Uterus (tissue), 4 donors: ENCODE data around the gene SLC36A4. TPM values are rescaled to one million over a fixed set of nuclear protein-coding genes. Genes with fewer than 3 reads are reported as not detected.

Source experiments
- DNase-seq, 2 donors: peaks; one replicate each; pipeline ENCODE4 v3.0.0-alpha.2; 2019 to 2020
- H3K27ac ChIP-seq, 2 donors: fragments of 200-600 bp; sonication (generic); 1 replicate in 1 of 2; 2 replicates in 1 of 2; pipeline ENCODE4 v1.5.1; 2016 to 2018
- H3K27me3 ChIP-seq, 2 donors: fragments of 200-600 bp; sonication (generic); one replicate each; pipeline ENCODE4 v1.5.1; 2018 to 2019; ENCODE audit warnings: control low read depth in 1 of 2
- H3K36me3 ChIP-seq, 2 donors: fragments of 200-600 bp; sonication (generic); one replicate each; pipeline ENCODE4 v1.5.1; 2019; ENCODE audit warnings: control low read depth in 1 of 2
- H3K4me1 ChIP-seq, 2 donors: fragments of 200-600 bp; sonication (generic); one replicate each; pipeline ENCODE4 v1.5.1; 2018 to 2019; ENCODE audit warnings: control low read depth in 1 of 2
- H3K4me3 ChIP-seq, 2 donors: fragments of 200-600 bp; sonication (generic); 1 replicate in 1 of 2; 2 replicates in 1 of 2; pipeline ENCODE4 v1.5.1; 2018 to 2019; ENCODE audit warnings: mild to moderate bottlenecking in 1 of 2
- H3K9me3 ChIP-seq, 2 donors: fragments of 200-600 bp; sonication (generic); one replicate each; pipeline ENCODE4 v1.5.1; 2019; ENCODE audit warnings: control low read depth in 1 of 2
- POLR2A ChIP-seq, 2 donors: fragments of 450-650 bp; IDR thresholded peaks; one replicate each; pipeline ENCODE4 v1.6.1; 2016; ENCODE audit warnings: antibody characterized with exemption in 2 of 2, mild to moderate bottlenecking in 1 of 2, moderate library complexity in 1 of 2
- intact Hi-C: fragments of 100-400 bp; cut with DNase I; formaldehyde crosslinking; loops from one replicate; pipeline ENCODE4 v1.15.1; 2023; ENCODE audit warnings: low total_unique reads
- total RNA-seq, 4 donors: library from RNA; depleted of rRNA in 3 of 4; stranded (reverse); fragments of >200 nt in 3 of 4; gene quantifications; one replicate each; pipeline versions ENCODE4 v1.1.0 to v1.2.4, GENCODE V29; 2014 to 2023
- TF ChIP-seq, protein P1 (sequence below), 4 experiments: fragments of 200-600 bp in 2 of 4; fragments of 450-650 bp in 2 of 4; sonication (generic) in 2 of 4; IDR thresholded peaks; one replicate each; pipeline ENCODE4 v1.5.1; 2016 to 2019; ENCODE audit warnings: antibody characterized with exemption in 4 of 4, mild to moderate bottlenecking in 2 of 4, moderate library complexity in 1 of 4
- donor health status: DM: yes; HTN: yes; CAD: no.

Gene SLC36A4
- total RNA-seq, 4 donors from 2014 or later = 24.5 to 49.4 (median 29.4) TPM

- no peak overlapping the region for H3K27ac ChIP-seq
- no peaks in the 10 kb centered on the region for H3K36me3 ChIP-seq
- no peaks in the 10 kb centered on the region for H3K9me3 ChIP-seq
- no peak overlapping the region for H3K4me3 ChIP-seq
- no peak for DNase-seq
- H3K27me3 ChIP-seq = no peaks in the 10 kb centered on the region
- H3K4me1 ChIP-seq = peaks cover 0 to 5% of the 10 kb centered on the region in 2 donors
- intact Hi-C loops = no loop called here
- TF ChIP-seq POLR2A (IDR thresholded peaks at IDR 0.05) = no peak
- TF ChIP-seq, protein P1, sequence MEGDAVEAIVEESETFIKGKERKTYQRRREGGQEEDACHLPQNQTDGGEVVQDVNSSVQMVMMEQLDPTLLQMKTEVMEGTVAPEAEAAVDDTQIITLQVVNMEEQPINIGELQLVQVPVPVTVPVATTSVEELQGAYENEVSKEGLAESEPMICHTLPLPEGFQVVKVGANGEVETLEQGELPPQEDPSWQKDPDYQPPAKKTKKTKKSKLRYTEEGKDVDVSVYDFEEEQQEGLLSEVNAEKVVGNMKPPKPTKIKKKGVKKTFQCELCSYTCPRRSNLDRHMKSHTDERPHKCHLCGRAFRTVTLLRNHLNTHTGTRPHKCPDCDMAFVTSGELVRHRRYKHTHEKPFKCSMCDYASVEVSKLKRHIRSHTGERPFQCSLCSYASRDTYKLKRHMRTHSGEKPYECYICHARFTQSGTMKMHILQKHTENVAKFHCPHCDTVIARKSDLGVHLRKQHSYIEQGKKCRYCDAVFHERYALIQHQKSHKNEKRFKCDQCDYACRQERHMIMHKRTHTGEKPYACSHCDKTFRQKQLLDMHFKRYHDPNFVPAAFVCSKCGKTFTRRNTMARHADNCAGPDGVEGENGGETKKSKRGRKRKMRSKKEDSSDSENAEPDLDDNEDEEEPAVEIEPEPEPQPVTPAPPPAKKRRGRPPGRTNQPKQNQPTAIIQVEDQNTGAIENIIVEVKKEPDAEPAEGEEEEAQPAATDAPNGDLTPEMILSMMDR (IDR thresholded peaks at IDR 0.05) = no peak
Measured at GRCh38 chr11:93128574-93128973, 69.2 kb downstream of the SLC36A4 start.

DNA sequence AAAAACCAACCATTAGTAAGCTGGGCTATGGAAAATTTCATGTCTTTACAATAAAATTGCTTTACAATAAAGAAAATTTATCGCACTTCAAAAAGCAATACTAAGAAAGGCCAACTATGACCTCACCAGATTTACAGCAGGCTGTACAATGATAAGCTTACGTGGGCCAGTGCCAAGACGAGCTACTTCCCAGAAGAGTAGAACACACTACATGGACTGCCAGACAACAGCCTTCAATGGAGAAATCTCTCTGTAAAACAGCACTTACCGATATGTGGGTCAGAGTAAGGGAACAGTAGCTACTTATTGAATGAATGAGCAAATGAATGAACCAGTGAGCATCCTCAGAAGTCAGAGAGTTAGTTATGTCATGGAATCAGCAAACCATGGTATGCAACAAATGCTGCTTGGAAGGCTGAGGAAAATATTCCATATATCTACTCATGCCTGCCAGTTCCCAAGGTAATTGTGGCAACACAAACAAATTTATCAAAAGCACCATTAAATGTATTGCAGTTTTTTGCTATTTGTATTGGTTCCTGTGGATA lies 74.4 kb downstream of the SLC36A4 start:
- H3K4me1 ChIP-seq = peaks cover 0 to 5% of the 10 kb centered on the region in 2 donors
- TF ChIP-seq, protein P1 (IDR thresholded peaks at IDR 0.05) = no peak
- TF ChIP-seq POLR2A (IDR thresholded peaks at IDR 0.05) = no peak
- H3K9me3 ChIP-seq = no peaks in the 10 kb centered on the region
- no peak overlapping the region for H3K27ac ChIP-seq
- no peak overlapping the region for H3K4me3 ChIP-seq
- H3K36me3 ChIP-seq = no peaks in the 10 kb centered on the region
- intact Hi-C loops = no loop called here
- DNase-seq = peak; percentile 59 to 73
- no peaks in the 10 kb centered on the region for H3K27me3 ChIP-seq

DNA sequence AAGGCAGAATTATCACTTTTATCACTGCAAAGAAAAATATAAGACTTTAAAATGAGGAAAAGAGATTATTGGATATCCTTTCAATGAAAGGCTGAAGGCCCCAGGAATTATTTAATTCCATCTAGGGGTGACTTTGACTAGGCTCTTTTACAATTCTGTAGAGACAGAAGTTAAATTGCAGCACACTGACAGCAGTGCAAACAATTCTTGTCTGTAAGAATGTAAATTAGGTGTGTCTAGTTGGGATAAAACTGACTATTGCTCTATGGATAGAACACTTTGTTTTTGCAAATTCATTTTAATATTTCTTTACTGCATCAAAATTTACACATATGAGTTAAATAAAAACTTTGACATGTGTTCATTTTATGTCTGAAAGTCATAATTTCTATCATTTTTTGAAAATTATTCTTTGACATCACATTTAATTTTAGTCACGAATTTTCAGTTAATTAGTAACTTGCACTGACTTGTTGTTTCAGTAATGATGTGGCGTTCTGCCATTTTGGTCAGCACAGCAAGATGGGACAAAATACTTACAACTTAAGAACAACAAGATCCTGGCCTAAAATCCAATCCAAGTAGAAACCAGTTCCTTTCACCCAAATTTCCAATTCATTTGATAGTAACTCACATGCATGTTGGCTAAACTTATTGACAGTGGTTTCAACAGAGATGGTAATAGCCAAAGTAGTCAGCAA lies 75.1 kb downstream of the SLC36A4 start:
- Histone ChIP-seq H3K36me3 (no peaks in the 10 kb centered on the region), H3K27me3 (no peaks in the 10 kb centered on the region), H3K9me3 (no peaks in the 10 kb centered on the region), H3K27ac (no peak overlapping the region), H3K4me1 (peaks cover 0 to 5% of the 10 kb centered on the region in 2 donors), H3K4me3 (no peak overlapping the region)
- intact Hi-C loops = no loop called here
- DNase-seq = no peak
- TF ChIP-seq, protein P1 (IDR thresholded peaks at IDR 0.05) = no peak

- TF ChIP-seq, protein P1 (IDR thresholded peaks at IDR 0.05) = no peak
- TF ChIP-seq POLR2A (IDR thresholded peaks at IDR 0.05) = no peak
- Histone ChIP-seq H3K4me1 (no peaks in the 10 kb centered on the region), H3K27me3 (no peaks in the 10 kb centered on the region), H3K4me3 (no peak overlapping the region), H3K27ac (no peak overlapping the region), H3K36me3 (no peaks in the 10 kb centered on the region), H3K9me3 (no peaks in the 10 kb centered on the region)
- DNase-seq = no peak
- intact Hi-C loops = no loop called here
Measured at GRCh38 chr11:93118276-93118675, 79.5 kb downstream of the SLC36A4 start.

DNA sequence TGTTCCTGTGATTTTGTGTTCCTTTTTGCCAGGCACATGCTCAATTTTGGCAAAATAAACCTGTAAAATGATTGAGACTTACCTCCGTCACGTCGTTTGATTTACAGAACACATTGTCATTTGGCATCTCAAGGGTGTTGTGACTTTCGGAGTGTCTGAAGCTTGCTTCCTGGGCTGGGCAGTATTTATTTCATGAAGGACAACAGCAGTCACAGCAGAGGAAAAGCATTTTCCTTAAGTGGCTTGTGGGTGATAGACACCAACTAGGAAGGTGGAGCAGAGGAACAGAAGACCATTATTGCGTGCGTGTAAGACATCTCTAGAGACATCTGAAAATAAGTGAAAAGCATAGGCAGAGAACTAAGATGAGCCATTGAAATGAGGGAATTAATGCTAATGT lies 80.2 kb downstream of the SLC36A4 start:
- H3K27me3 ChIP-seq = no peaks in the 10 kb centered on the region
- H3K4me1 ChIP-seq = no peaks in the 10 kb centered on the region
- intact Hi-C loops = no loop called here
- DNase-seq = no peak
- no peaks in the 10 kb centered on the region for H3K36me3 ChIP-seq
- H3K27ac ChIP-seq = no peak overlapping the region
- no peaks in the 10 kb centered on the region for H3K9me3 ChIP-seq
- TF ChIP-seq POLR2A (IDR thresholded peaks at IDR 0.05) = no peak
- TF ChIP-seq, protein P1 (IDR thresholded peaks at IDR 0.05) = no peak
- no peak overlapping the region for H3K4me3 ChIP-seq
